Stomach (tissue), 4 donors: ENCODE data around the gene SLC9A4.

ENCODE experiments used
- EP300 ChIP-seq: sonication (generic); formaldehyde crosslinking; IDR thresholded peaks from one replicate; pipeline ENCODE4 v1.6.1; 2017; ENCODE audit warnings: antibody characterized with exemption
- POLR2A ChIP-seq, 4 donors: fragments of 450-650 bp; IDR thresholded peaks; one replicate each; pipeline ENCODE4 v1.6.1; 2016; ENCODE audit warnings: antibody characterized with exemption in 4 of 4, control low read depth in 2 of 4, mild to moderate bottlenecking in 1 of 4, moderate library complexity in 1 of 4
- POLR2AphosphoS5 ChIP-seq, 3 donors: sonication (generic); formaldehyde crosslinking; IDR thresholded peaks; one replicate each; pipeline ENCODE4 v1.6.1; 2016; ENCODE audit warnings: antibody characterized with exemption in 3 of 3
- TF ChIP-seq, protein P1 (sequence below), 7 experiments: fragments of 450-650 bp in 4 of 7; fragments of 200-600 bp in 3 of 7; sonication (generic) in 3 of 7; IDR thresholded peaks; one replicate each; pipeline ENCODE4 v1.5.1; 2016 to 2019; ENCODE audit warnings: antibody characterized with exemption in 7 of 7, control low read depth in 2 of 7, mild to moderate bottlenecking in 1 of 7

- TF ChIP-seq, protein P1, sequence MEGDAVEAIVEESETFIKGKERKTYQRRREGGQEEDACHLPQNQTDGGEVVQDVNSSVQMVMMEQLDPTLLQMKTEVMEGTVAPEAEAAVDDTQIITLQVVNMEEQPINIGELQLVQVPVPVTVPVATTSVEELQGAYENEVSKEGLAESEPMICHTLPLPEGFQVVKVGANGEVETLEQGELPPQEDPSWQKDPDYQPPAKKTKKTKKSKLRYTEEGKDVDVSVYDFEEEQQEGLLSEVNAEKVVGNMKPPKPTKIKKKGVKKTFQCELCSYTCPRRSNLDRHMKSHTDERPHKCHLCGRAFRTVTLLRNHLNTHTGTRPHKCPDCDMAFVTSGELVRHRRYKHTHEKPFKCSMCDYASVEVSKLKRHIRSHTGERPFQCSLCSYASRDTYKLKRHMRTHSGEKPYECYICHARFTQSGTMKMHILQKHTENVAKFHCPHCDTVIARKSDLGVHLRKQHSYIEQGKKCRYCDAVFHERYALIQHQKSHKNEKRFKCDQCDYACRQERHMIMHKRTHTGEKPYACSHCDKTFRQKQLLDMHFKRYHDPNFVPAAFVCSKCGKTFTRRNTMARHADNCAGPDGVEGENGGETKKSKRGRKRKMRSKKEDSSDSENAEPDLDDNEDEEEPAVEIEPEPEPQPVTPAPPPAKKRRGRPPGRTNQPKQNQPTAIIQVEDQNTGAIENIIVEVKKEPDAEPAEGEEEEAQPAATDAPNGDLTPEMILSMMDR (IDR thresholded peaks at IDR 0.05): no peak
- TF ChIP-seq POLR2A (IDR thresholded peaks at IDR 0.05) (no peak), EP300 (no peak), POLR2AphosphoS5 (IDR thresholded peaks at IDR 0.05) (no peak)
These were observed 26.5 kb downstream of the SLC9A4 start for GRCh38 chr2:102499558-102499957.
